HEK293 (cell line): ENCODE results near the gene SLC35A4.
A peak's percentile ranks its signal among the peaks of the same experiment; 100 is the strongest.

Experiments
- ELK4 ChIP-seq: IDR thresholded peaks from 2 replicates; pipeline ENCODE4 v1.6.1; 2011; ENCODE audit warnings: mild to moderate bottlenecking, low read depth, low read length, borderline replicate concordance
- IKZF3 ChIP-seq: fragments of 450-650 bp; IDR thresholded peaks from 2 replicates; pipeline ENCODE4 v1.5.0; 2018; ENCODE audit warnings: missing biosample characterization, mild to moderate bottlenecking, missing genetic modification characterization, moderate library complexity
- MYNN ChIP-seq: fragments of 450-650 bp; formaldehyde crosslinking; IDR thresholded peaks from 2 replicates; pipeline ENCODE4 v1.5.1; 2016; ENCODE audit warnings: missing biosample characterization, missing genetic modification characterization, borderline replicate concordance
- PRDM4 ChIP-seq: fragments of 450-650 bp; formaldehyde crosslinking; IDR thresholded peaks from 2 replicates; pipeline ENCODE4 v1.5.1; 2017; ENCODE audit warnings: missing biosample characterization, missing genetic modification characterization
- ZBTB11 ChIP-seq: fragments of 450-650 bp; formaldehyde crosslinking; conservative IDR thresholded peaks from 2 replicates; pipeline ENCODE4 v1.5.1; 2016; ENCODE audit warnings: low read depth, missing biosample characterization, missing genetic modification characterization
- ZBTB48 ChIP-seq: fragments of 450-650 bp; formaldehyde crosslinking; IDR thresholded peaks from 2 replicates; pipeline ENCODE4 v1.5.1; 2016; ENCODE audit warnings: missing biosample characterization, missing genetic modification characterization
- ZFP37 ChIP-seq: fragments of 450-650 bp; formaldehyde crosslinking; IDR thresholded peaks from 2 replicates; pipeline ENCODE4 v1.5.1; 2016; ENCODE audit warnings: missing biosample characterization, missing genetic modification characterization
- ZNF18 ChIP-seq: fragments of 450-650 bp; formaldehyde crosslinking; IDR thresholded peaks from 2 replicates; pipeline ENCODE4 v1.5.1; 2016; ENCODE audit warnings: missing biosample characterization, missing genetic modification characterization
- ZNF202 ChIP-seq: fragments of 450-650 bp; formaldehyde crosslinking; IDR thresholded peaks from 2 replicates; pipeline ENCODE4 v1.5.1; 2016; ENCODE audit warnings: missing biosample characterization, missing genetic modification characterization, borderline replicate concordance
- ZNF274 ChIP-seq, 2 experiments: fragments of 200-500 bp in 1 of 2; fragments of 450-650 bp in 1 of 2; sonication (Bioruptor generic) in 1 of 2; formaldehyde crosslinking in 1 of 2; IDR thresholded peaks; 2 replicates each; pipeline versions ENCODE4 v1.5.1 to v1.6.1; 2014 to 2016; ENCODE audit warnings: borderline replicate concordance in 1 of 2, inconsistent platforms in 1 of 2, low read length in 1 of 2, missing biosample characterization in 1 of 2, missing genetic modification characterization in 1 of 2
- ZNF311 ChIP-seq: fragments of 450-650 bp; formaldehyde crosslinking; IDR thresholded peaks from 2 replicates; pipeline ENCODE4 v1.5.1; 2017; ENCODE audit warnings: missing biosample characterization, missing genetic modification characterization, borderline replicate concordance
- ZNF354C ChIP-seq: fragments of 450-650 bp; formaldehyde crosslinking; IDR thresholded peaks from 2 replicates; pipeline ENCODE4 v1.5.1; 2016; ENCODE audit warnings: missing biosample characterization, missing genetic modification characterization, low read depth, borderline replicate concordance
- ZNF513 ChIP-seq: fragments of 450-650 bp; IDR thresholded peaks from 2 replicates; pipeline ENCODE4 v1.5.1; 2018; ENCODE audit warnings: missing biosample characterization, missing genetic modification characterization
- ZNF544 ChIP-seq: fragments of 450-650 bp; formaldehyde crosslinking; IDR thresholded peaks from 2 replicates; pipeline ENCODE4 v1.5.0; 2017; ENCODE audit warnings: missing biosample characterization, missing genetic modification characterization
- ZNF548 ChIP-seq: fragments of 450-650 bp; formaldehyde crosslinking; IDR thresholded peaks from 2 replicates; pipeline ENCODE4 v1.5.1; 2016; ENCODE audit warnings: missing biosample characterization, missing genetic modification characterization
- ZNF560 ChIP-seq: fragments of 450-650 bp; formaldehyde crosslinking; IDR thresholded peaks from 2 replicates; pipeline ENCODE4 v1.5.1; 2017; ENCODE audit warnings: missing biosample characterization, missing genetic modification characterization, borderline replicate concordance
- ZNF580 ChIP-seq: fragments of 450-650 bp; formaldehyde crosslinking; IDR thresholded peaks from 2 replicates; pipeline ENCODE4 v1.5.1; 2016; ENCODE audit warnings: missing biosample characterization, missing genetic modification characterization
- ZNF626 ChIP-seq: fragments of 450-650 bp; sonication (Bioruptor Pico); formaldehyde crosslinking; IDR thresholded peaks from 2 replicates; pipeline ENCODE4 v1.5.1; 2018; ENCODE audit warnings: missing biosample characterization, missing genetic modification characterization, inconsistent platforms
- ZNF639 ChIP-seq: fragments of 450-650 bp; formaldehyde crosslinking; IDR thresholded peaks from 2 replicates; pipeline ENCODE4 v1.5.1; 2016; ENCODE audit warnings: missing biosample characterization, missing genetic modification characterization
- ZNF654 ChIP-seq: fragments of 450-650 bp; formaldehyde crosslinking; IDR thresholded peaks from 2 replicates; pipeline ENCODE4 v1.5.1; 2016; ENCODE audit warnings: low read depth, missing biosample characterization, missing genetic modification characterization
- ZNF658 ChIP-seq: fragments of 450-650 bp; formaldehyde crosslinking; IDR thresholded peaks from 2 replicates; pipeline ENCODE4; 2016; ENCODE audit warnings: missing biosample characterization, missing genetic modification characterization
- ZNF660 ChIP-seq: fragments of 450-650 bp; IDR thresholded peaks from 2 replicates; pipeline ENCODE4 v1.5.1; 2018; ENCODE audit warnings: missing biosample characterization, mild to moderate bottlenecking, missing genetic modification characterization
- ZNF692 ChIP-seq: fragments of 450-650 bp; formaldehyde crosslinking; IDR thresholded peaks from 2 replicates; pipeline ENCODE4 v1.5.1; 2016; ENCODE audit warnings: missing biosample characterization, missing genetic modification characterization
- ZNF785 ChIP-seq: fragments of 450-650 bp; formaldehyde crosslinking; IDR thresholded peaks from 2 replicates; pipeline ENCODE4 v1.5.1; 2016; ENCODE audit warnings: missing biosample characterization, missing genetic modification characterization

The SLC35A4 gene

GRCh38 chr5:140564196-140565023, at the start of gene SLC35A4, which contains the start of gene APBB3 (continued):
- TF ChIP-seq ZNF274 (IDR thresholded peaks at IDR 0.05; ENCODE audit: low read length) (no peak), ZNF274 (tag by site-specific recombination; IDR thresholded peaks at IDR 0.05; ENCODE audit: borderline replicate concordance) (no peak), MYNN (tag by site-specific recombination) (no peak), ZNF18 (tag by site-specific recombination) (no peak), ZNF202 (tag by site-specific recombination) (no peak), ZBTB11 (peak; percentile 49), ZNF785 (peak; percentile 100), ZNF639 (tag by site-specific recombination) (peak; percentile 65; the same call in 1 of the 2 replicates), ZFP37 (peak; percentile 83), ZNF560 (tag by site-specific recombination) (no peak), ZNF544 (tag by site-specific recombination) (no peak), ZNF311 (no peak), ZNF513 (tag by site-specific recombination) (no peak), ZBTB48 (no peak; the same call in 1 of the 2 replicates), ZNF626 (tag by site-specific recombination) (no peak), ZNF660 (peak; percentile 90), ZNF580 (no peak), ZNF658 (no peak), PRDM4 (tag by site-specific recombination) (peak; percentile 74), IKZF3 (tag by site-specific recombination) (no peak), ZNF692 (tag by site-specific recombination) (peak; percentile 87), ZNF354C (tag by site-specific recombination) (no peak), ELK4 (peak; percentile 82; the same call in 1 of the 2 replicates), ZNF548 (tag by site-specific recombination) (no peak), ZNF654 (no peak)
